ENCODE data around the gene ARHGAP5. TPM values are rescaled to one million over a fixed set of nuclear protein-coding genes. Genes with fewer than 3 reads are reported as not detected.

Gene ARHGAP5
- total and polyA plus RNA-seq, 4 donors = 12.3 to 220 (median 41.2) TPM

DNA sequence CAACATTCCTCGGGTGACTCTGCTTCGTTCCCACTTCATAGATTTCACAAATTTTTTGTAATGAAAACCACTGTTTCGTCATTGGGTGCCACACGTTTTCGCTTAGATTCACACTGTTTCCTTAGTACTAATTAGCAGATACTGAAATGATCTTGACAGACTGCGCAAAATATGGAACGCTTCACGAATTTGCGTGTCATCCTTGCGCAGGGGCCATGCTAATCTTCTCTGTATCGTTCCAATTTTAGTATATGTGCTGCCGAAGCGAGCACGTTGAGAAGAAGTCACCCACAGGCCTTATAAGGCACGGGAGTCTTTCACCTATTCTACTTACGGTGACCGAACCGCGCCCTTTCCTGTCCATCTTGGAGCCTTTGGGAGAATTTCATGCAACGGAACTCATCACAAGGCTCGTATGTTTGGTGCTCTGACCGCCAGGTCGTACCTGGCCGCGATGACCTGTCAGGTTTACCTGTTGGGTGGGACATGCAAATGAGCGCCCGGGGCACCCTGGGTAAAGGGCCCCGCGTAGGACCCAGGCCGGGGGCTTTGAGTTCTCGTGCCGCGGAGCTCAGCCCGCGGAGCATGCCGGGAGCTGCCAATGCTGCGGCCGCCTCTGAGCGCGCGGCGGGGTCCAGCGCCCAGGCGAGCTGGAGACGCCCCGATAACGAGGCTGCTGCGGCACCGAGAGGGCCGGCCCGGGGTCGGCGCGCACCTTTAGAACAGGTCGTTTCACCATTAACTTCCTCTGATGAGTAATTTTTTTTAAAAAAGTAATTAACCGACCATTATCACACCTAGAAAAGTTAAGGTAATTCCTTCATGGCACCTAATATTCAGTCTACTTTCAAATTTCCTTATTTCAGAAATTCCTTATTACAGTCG is 126.1 kb downstream of the ARHGAP5 start, which contains the start of gene RNU6-8:
Gene RNU6-8 (minus strand): TSS at position 272 of the 885 bp plus-strand sequence.
- TF ChIP-seq, protein P1, sequence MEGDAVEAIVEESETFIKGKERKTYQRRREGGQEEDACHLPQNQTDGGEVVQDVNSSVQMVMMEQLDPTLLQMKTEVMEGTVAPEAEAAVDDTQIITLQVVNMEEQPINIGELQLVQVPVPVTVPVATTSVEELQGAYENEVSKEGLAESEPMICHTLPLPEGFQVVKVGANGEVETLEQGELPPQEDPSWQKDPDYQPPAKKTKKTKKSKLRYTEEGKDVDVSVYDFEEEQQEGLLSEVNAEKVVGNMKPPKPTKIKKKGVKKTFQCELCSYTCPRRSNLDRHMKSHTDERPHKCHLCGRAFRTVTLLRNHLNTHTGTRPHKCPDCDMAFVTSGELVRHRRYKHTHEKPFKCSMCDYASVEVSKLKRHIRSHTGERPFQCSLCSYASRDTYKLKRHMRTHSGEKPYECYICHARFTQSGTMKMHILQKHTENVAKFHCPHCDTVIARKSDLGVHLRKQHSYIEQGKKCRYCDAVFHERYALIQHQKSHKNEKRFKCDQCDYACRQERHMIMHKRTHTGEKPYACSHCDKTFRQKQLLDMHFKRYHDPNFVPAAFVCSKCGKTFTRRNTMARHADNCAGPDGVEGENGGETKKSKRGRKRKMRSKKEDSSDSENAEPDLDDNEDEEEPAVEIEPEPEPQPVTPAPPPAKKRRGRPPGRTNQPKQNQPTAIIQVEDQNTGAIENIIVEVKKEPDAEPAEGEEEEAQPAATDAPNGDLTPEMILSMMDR (IDR thresholded peaks at IDR 0.05; ENCODE audit: control extremely low read depth, extremely low read depth) = no peak
- Histone ChIP-seq H3K36me3 (ENCODE audit: control insufficient read depth in 4 of 4, insufficient read depth in 4 of 4, low read length in 4 of 4) (no peaks in the 10 kb centered on the region), H3K9ac (ENCODE audit: insufficient read depth in 1 of 2, low read length in 2 of 2) (peak within 1 kb of the TSS; percentile 89 to 100), H3K4me1 (ENCODE audit: control insufficient read depth in 5 of 5, insufficient read depth in 5 of 5, low read length in 5 of 5) (peaks cover 0 to 12% (median 2%) of the 10 kb centered on the region in 5 donors), H3K4me3 (peak within 1 kb of the TSS; percentile 84), H3K27me3 (ENCODE audit: control insufficient read depth in 3 of 3, insufficient read depth in 3 of 3, low read length in 2 of 3) (peaks cover 0 to 2% (median 0%) of the 10 kb centered on the region in 3 donors), H3K27ac (ENCODE audit: low read depth in 1 of 2, low read length in 1 of 2) (peak within 1 kb of the TSS; percentile 89 to 92), H3K9me3 (ENCODE audit: control insufficient read depth in 4 of 4, insufficient read depth in 3 of 4, low read length in 3 of 4) (no peaks in the 10 kb centered on the region)
- peak; percentile 95 to 97 (median 97) for DNase-seq
- ATAC-seq (ENCODE audit: insufficient read depth, low FRiP score) = peak; percentile 88
- WGBS, 2 donors = 0% methylated on average over 57 of the region's 57 CpGs

DNA sequence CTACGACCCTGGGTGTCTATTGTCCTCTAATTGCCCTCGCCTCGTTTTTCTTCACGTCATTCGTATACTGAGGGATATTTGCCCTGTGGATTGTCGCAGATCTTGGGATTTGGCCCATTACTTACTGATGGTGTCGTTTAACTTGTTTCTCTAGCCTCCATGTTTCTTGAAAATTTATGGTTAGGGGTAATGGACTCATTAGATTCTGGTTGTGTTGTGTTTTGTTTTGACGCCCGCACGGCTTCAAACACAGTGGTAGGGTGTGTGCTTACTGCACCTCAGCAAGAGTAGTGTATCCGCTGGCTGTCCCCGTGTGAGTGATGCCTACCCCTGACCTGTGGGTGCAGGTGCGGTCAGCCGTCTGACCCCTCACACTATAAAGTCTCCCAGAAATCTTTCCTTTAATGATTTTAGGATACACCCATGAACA is 126.8 kb downstream of the ARHGAP5 start:
- ATAC-seq (ENCODE audit: insufficient read depth, low FRiP score) = no peak
- no peaks in the 10 kb centered on the region for H3K27me3 ChIP-seq (ENCODE audit: control insufficient read depth in 3 of 3, insufficient read depth in 3 of 3, low read length in 2 of 3)
- H3K9ac ChIP-seq (ENCODE audit: insufficient read depth in 1 of 2, low read length in 2 of 2) = peak overlapping the region; percentile 37 to 97
- H3K9me3 ChIP-seq (ENCODE audit: control insufficient read depth in 4 of 4, insufficient read depth in 3 of 4, low read length in 3 of 4) = no peaks in the 10 kb centered on the region
- peaks cover 0 to 12% (median 2%) of the 10 kb centered on the region in 5 donors for H3K4me1 ChIP-seq (ENCODE audit: control insufficient read depth in 5 of 5, insufficient read depth in 5 of 5, low read length in 5 of 5)
- no peaks in the 10 kb centered on the region for H3K36me3 ChIP-seq (ENCODE audit: control insufficient read depth in 4 of 4, insufficient read depth in 4 of 4, low read length in 4 of 4)
- H3K27ac ChIP-seq (ENCODE audit: low read depth in 1 of 2, low read length in 1 of 2) = peak overlapping the region; percentile 32 to 92
- 2 to 4% methylated on average over 14 of the region's 14 CpGs for WGBS, 2 donors
- TF ChIP-seq, protein P1 (IDR thresholded peaks at IDR 0.05; ENCODE audit: control extremely low read depth, extremely low read depth) = no peak
- peak; percentile 26 to 66 (median 56) for DNase-seq
- H3K4me3 ChIP-seq = peak overlapping the region; percentile 33

DNA sequence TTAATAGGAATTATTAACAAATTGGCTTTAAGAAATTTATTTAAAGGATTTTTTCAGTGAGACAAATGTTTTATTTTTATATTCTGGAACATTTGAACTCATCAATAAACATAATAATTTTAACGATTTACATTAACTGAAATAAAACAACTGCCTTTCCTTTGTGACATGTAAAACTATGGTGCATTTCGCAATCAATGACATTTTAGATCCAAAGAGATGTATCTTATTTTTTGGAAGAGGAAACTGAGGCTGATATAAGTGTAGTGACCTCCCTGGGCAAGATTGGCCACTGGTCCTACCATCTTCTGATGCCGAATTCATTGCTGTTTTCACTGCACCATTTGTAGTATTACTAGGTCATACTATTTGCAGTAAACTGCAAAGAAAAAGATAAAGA is 128.4 kb downstream of the ARHGAP5 start:
- no peak overlapping the region for H3K9ac ChIP-seq (ENCODE audit: insufficient read depth in 1 of 2, low read length in 2 of 2)
- no peak for ATAC-seq (ENCODE audit: insufficient read depth, low FRiP score)
- H3K9me3 ChIP-seq (ENCODE audit: control insufficient read depth in 4 of 4, insufficient read depth in 3 of 4, low read length in 3 of 4) = no peaks in the 10 kb centered on the region
- 90 to 92% methylated on average over 3 of the region's 3 CpGs for WGBS, 2 donors
- H3K27me3 ChIP-seq (ENCODE audit: control insufficient read depth in 3 of 3, insufficient read depth in 3 of 3, low read length in 2 of 3) = no peaks in the 10 kb centered on the region
- DNase-seq = no peak
- TF ChIP-seq, protein P1 (IDR thresholded peaks at IDR 0.05; ENCODE audit: control extremely low read depth, extremely low read depth) = no peak
- no peaks in the 10 kb centered on the region for H3K36me3 ChIP-seq (ENCODE audit: control insufficient read depth in 4 of 4, insufficient read depth in 4 of 4, low read length in 4 of 4)
- no peak overlapping the region for H3K27ac ChIP-seq (ENCODE audit: low read depth in 1 of 2, low read length in 1 of 2)
- peaks cover 0 to 12% (median 2%) of the 10 kb centered on the region in 5 donors for H3K4me1 ChIP-seq (ENCODE audit: control insufficient read depth in 5 of 5, insufficient read depth in 5 of 5, low read length in 5 of 5)
- H3K4me3 ChIP-seq = no peak overlapping the region

All from lung (tissue), 12 donors.